ENCODE data around the gene LRWD1.
"Not testable (repeated sequence)": the region's sequence is repeated elsewhere in the genome, so short reads cannot be mapped to it uniquely, and the experiment has no call there.

The LRWD1 gene

GRCh38 chr7:102469351-102469971 lies 4.7 kb downstream of the LRWD1 start:
- DNase-seq = no peak

- no peak for DNase-seq
Measured at GRCh38 chr7:102469972-102470825, 5.4 kb downstream of the LRWD1 start.

GRCh38 chr7:102471791-102472125 lies 7.0 kb downstream of the LRWD1 start:
- DNase-seq = no peak

GRCh38 chr7:102472126-102473041 lies 7.6 kb downstream of the LRWD1 start:
- no peak for DNase-seq

- no peak for DNase-seq
Measured at GRCh38 chr7:102473271-102473991, 8.6 kb downstream of the LRWD1 start.

- not testable (repeated sequence) for DNase-seq
Measured at GRCh38 chr7:102474116-102474515, 9.3 kb downstream of the LRWD1 start.

GRCh38 chr7:102474736-102475435 lies 10.1 kb downstream of the LRWD1 start:
- DNase-seq = not testable (repeated sequence)

- DNase-seq = not testable (repeated sequence)
Measured at GRCh38 chr7:102478314-102479208, 13.8 kb downstream of the LRWD1 start, which contains the start of gene POLR2J. POLR2J (minus strand) TSS chr7:102478922; CDS start chr7:102478860, 62 bp downstream.

- DNase-seq = not testable (repeated sequence)
Measured at GRCh38 chr7:102479209-102479584, 14.4 kb downstream of the LRWD1 start.

- not testable (repeated sequence) for DNase-seq
Measured at GRCh38 chr7:102479982-102480637, 15.3 kb downstream of the LRWD1 start.

- DNase-seq = not testable (repeated sequence)
Measured at GRCh38 chr7:102481962-102482361, 17.2 kb downstream of the LRWD1 start.

GRCh38 chr7:102484317-102484716 lies 19.5 kb downstream of the LRWD1 start:
- not testable (repeated sequence) for DNase-seq

GRCh38 chr7:102490529-102491075 lies 25.8 kb downstream of the LRWD1 start:
- not testable (repeated sequence) for DNase-seq

GRCh38 chr7:102493220-102493935 lies 28.6 kb downstream of the LRWD1 start:
- DNase-seq = not testable (repeated sequence)

- DNase-seq = not testable (repeated sequence)
Measured at GRCh38 chr7:102494026-102494425, 29.2 kb downstream of the LRWD1 start.

- DNase-seq = not testable (repeated sequence)
Measured at GRCh38 chr7:102494473-102495149, 29.8 kb downstream of the LRWD1 start.

GRCh38 chr7:102496861-102497260 lies 32.1 kb downstream of the LRWD1 start:
- DNase-seq = not testable (repeated sequence)

- DNase-seq = not testable (repeated sequence)
Measured at GRCh38 chr7:102497308-102497707, 32.5 kb downstream of the LRWD1 start.

Data from DMS153 (cell line).